CD14-positive monocyte (primary cell): Measurements from ENCODE around the gene CFAP68. TPM values are rescaled to one million over a fixed set of nuclear protein-coding genes. Genes with fewer than 3 reads are reported as not detected.
A peak's percentile ranks its signal among the peaks of the same experiment; 100 is the strongest.
"Not testable (repeated sequence)": the region's sequence is repeated elsewhere in the genome, so short reads cannot be mapped to it uniquely, and the experiment has no call there.

Source experiments
- DNase-seq, 3 donors: peaks; one replicate each; pipeline ENCODE4 v3.0.0-alpha.2; 2011 to 2022
- H2AFZ ChIP-seq: 2 replicates; pipeline ENCODE4 v1.6.0; 2012; ENCODE audit warnings: mild to moderate bottlenecking, low read depth, low read length, inconsistent platforms; ENCODE audit not compliant: insufficient read depth, poor library complexity, severe bottlenecking
- H3K27ac ChIP-seq, 2 donors: 1 replicate in 1 of 2; 2 replicates in 1 of 2; pipeline ENCODE4 v1.5.1; 2012 to 2013; ENCODE audit warnings: low read length in 2 of 2, control low read depth in 1 of 2, inconsistent platforms in 1 of 2, low read depth in 1 of 2, mild to moderate bottlenecking in 1 of 2
- H3K27me3 ChIP-seq, 2 donors: one replicate each; pipeline versions ENCODE4 v1.6.0 to v1.6.1; 2011 to 2013; ENCODE audit warnings: low read length in 2 of 2; ENCODE audit not compliant: control insufficient read depth in 2 of 2, insufficient read depth in 2 of 2
- H3K36me3 ChIP-seq, 2 donors: replicated peaks in 1 of 2; 1 replicate in 1 of 2; 2 replicates in 1 of 2; pipeline versions ENCODE4 v1.5.1 to v1.6.1; 2012 to 2013; ENCODE audit warnings: low read length in 2 of 2, control low read depth in 1 of 2, inconsistent platforms in 1 of 2, mild to moderate bottlenecking in 1 of 2; ENCODE audit not compliant: insufficient read depth in 2 of 2, control insufficient read depth in 1 of 2
- H3K4me1 ChIP-seq, 2 donors: 1 replicate in 1 of 2; 2 replicates in 1 of 2; pipeline versions ENCODE4 v1.5.1 to v1.6.1; 2012 to 2013; ENCODE audit warnings: low read length in 2 of 2, control low read depth in 1 of 2, inconsistent platforms in 1 of 2, mild to moderate bottlenecking in 1 of 2, moderate library complexity in 1 of 2; ENCODE audit not compliant: insufficient read depth in 2 of 2, control insufficient read depth in 1 of 2
- H3K4me2 ChIP-seq: replicated peaks from 2 replicates; pipeline ENCODE3; 2012; ENCODE audit warnings: low read length, moderate library complexity, mild to moderate bottlenecking; ENCODE audit not compliant: poor library complexity, severe bottlenecking; ENCODE audit errors: extremely low read depth
- H3K4me3 ChIP-seq, 3 experiments: fragments of 200-600 bp in 1 of 3; sonication (generic) in 1 of 3; replicated peaks in 1 of 3; 1 replicate in 2 of 3; 2 replicates in 1 of 3; pipeline ENCODE4 v1.5.1; 2011 to 2013; ENCODE audit warnings: low read length in 3 of 3, mild to moderate bottlenecking in 3 of 3, control low read depth in 2 of 3, low read depth in 2 of 3, inconsistent platforms in 1 of 3, moderate library complexity in 1 of 3
- H3K79me2 ChIP-seq: 2 replicates; pipeline ENCODE4 v1.6.0; 2012; ENCODE audit warnings: mild to moderate bottlenecking, control low read depth, inconsistent platforms, low read length, moderate library complexity; ENCODE audit not compliant: insufficient read depth
- H3K9ac ChIP-seq: 2 replicates; pipeline ENCODE4 v1.6.0; 2017; ENCODE audit warnings: low read length, mild to moderate bottlenecking; ENCODE audit not compliant: insufficient read depth, poor library complexity, severe bottlenecking
- H3K9me3 ChIP-seq, 2 donors: replicated peaks in 1 of 2; 1 replicate in 1 of 2; 2 replicates in 1 of 2; pipeline versions ENCODE4 v1.5.1 to v1.6.1; 2012 to 2013; ENCODE audit warnings: low read length in 2 of 2, control low read depth in 1 of 2; ENCODE audit not compliant: control insufficient read depth in 1 of 2, insufficient read depth in 1 of 2
- H4K20me1 ChIP-seq: 2 replicates; pipeline ENCODE4 v1.6.0; 2012; ENCODE audit warnings: mild to moderate bottlenecking, low read length, control low read depth, moderate library complexity; ENCODE audit not compliant: insufficient read depth
- H3K27ac Mint-ChIP-seq, 7 donors: one replicate each; pipeline ENCODE4 v1.8.0; 2020; ENCODE audit warnings: mild to moderate bottlenecking in 7 of 7, mixed read lengths in 7 of 7, moderate library complexity in 6 of 7, inconsistent platforms in 2 of 7
- H3K27me3 Mint-ChIP-seq, 3 donors: one replicate each; pipeline ENCODE4 v1.8.0; 2021 to 2022; ENCODE audit warnings: low read depth in 3 of 3, mild to moderate bottlenecking in 3 of 3, mixed read lengths in 3 of 3, moderate library complexity in 3 of 3, inconsistent platforms in 1 of 3
- H3K36me3 Mint-ChIP-seq, 2 donors: one replicate each; pipeline ENCODE4 v1.8.0; 2020; ENCODE audit warnings: mixed read lengths in 2 of 2, inconsistent platforms in 1 of 2, mild to moderate bottlenecking in 1 of 2
- H3K4me1 Mint-ChIP-seq: one replicate; pipeline ENCODE4 v1.8.0; 2020; ENCODE audit warnings: mild to moderate bottlenecking, mixed read lengths
- H3K4me3 Mint-ChIP-seq, 2 donors: one replicate each; pipeline ENCODE4 v1.8.0; 2020; ENCODE audit warnings: mild to moderate bottlenecking in 2 of 2, mixed read lengths in 2 of 2, moderate library complexity in 1 of 2
- H3K9me3 Mint-ChIP-seq, 7 donors: one replicate each; pipeline ENCODE4 v1.8.0; 2020 to 2022; ENCODE audit warnings: mixed read lengths in 7 of 7, mild to moderate bottlenecking in 6 of 7, moderate library complexity in 6 of 7, inconsistent platforms in 2 of 7
- WGBS: methylation state at CpG from one replicate; pipeline ENCODE4 v1.1.5; 2013; ENCODE audit warnings: missing lambda C conversion rate; ENCODE audit not compliant: insufficient coverage; 5-methylcytosine and 5-hydroxymethylcytosine counted together
- intact Hi-C, 2 donors: fragments of 100-400 bp; cut with micrococcal nuclease; formaldehyde crosslinking; loops; one replicate each; pipeline versions ENCODE4 v1.15.0 to v1.15.1; 2023
- polyA plus RNA-seq, 3 donors: library from polyadenylated mRNA; depleted of rRNA in 1 of 3; unstranded in 2 of 3; stranded (reverse) in 1 of 3; fragments of 300-500 nt in 2 of 3; fragments of >200 nt in 1 of 3; fragmentation: Illumina TruSeq in 2 of 3; gene quantifications; 1 replicate in 2 of 3; 2 replicates in 1 of 3; pipeline ENCODE4 v1.2.3, GENCODE V29; 2012 to 2021
- TF ChIP-seq, protein P1 (sequence below): fragments of 200-600 bp; IDR thresholded peaks from one replicate; pipeline ENCODE4 v1.8.0; 2022; ENCODE audit warnings: antibody characterized with exemption, mild to moderate bottlenecking

The CFAP68 gene
- polyA plus RNA-seq, 3 donors: 3.6 to 5.3 (median 5.0) TPM

DNA sequence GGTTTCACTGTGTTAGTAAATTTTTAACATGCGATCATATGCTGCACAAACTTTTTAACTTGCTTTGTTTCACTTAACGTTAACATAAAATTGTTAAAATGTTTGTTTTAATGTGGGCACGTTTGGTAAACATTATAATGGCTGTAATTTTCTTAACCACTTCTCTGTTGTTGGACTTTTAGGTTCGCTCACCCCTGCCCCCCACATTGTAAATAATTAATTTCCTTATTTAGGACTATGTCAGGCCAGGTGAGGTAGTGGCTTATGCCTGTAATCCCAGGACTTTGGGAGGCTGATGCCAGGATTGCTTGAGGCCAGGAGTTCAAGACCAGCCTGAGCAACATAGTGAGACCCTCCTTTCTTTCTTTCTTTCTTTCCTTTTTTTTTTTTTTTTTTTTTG is 51.1 kb downstream of the CFAP68 start:
- no peaks in the 10 kb centered on the region for H4K20me1 ChIP-seq
- H3K9me3 Mint-ChIP-seq: no peaks in the 10 kb centered on the region
- H3K4me1 ChIP-seq: peaks cover 36 to 48% of the 10 kb centered on the region in 2 donors
- peaks cover 0 to 1% (median 0%) of the 10 kb centered on the region in 3 donors for H3K27me3 Mint-ChIP-seq
- intact Hi-C loops: loop anchor here in 1 of 2 donors (5.0 to 10.0 kb wide), 3 partner anchors 52 to 224 kb away; partner anchors contain the start of gene DLAT
- peaks cover 0 to 4% of the 10 kb centered on the region in 2 donors for H3K36me3 Mint-ChIP-seq
- no peak overlapping the region for H3K4me3 ChIP-seq
- H3K79me2 ChIP-seq: no peaks in the 10 kb centered on the region
- H3K36me3 ChIP-seq: no peaks in the 10 kb centered on the region
- H3K4me1 Mint-ChIP-seq: peaks cover 33% of the 10 kb centered on the region
- no peaks in the 10 kb centered on the region for H3K9me3 ChIP-seq
- DNase-seq: no peak
- H3K27me3 ChIP-seq: no peaks in the 10 kb centered on the region
- no peak overlapping the region for H3K27ac ChIP-seq
- H3K9ac ChIP-seq: no peak overlapping the region
- H3K27ac Mint-ChIP-seq: no peak overlapping the region
- H3K4me3 Mint-ChIP-seq: no peak overlapping the region
- TF ChIP-seq, protein P1, sequence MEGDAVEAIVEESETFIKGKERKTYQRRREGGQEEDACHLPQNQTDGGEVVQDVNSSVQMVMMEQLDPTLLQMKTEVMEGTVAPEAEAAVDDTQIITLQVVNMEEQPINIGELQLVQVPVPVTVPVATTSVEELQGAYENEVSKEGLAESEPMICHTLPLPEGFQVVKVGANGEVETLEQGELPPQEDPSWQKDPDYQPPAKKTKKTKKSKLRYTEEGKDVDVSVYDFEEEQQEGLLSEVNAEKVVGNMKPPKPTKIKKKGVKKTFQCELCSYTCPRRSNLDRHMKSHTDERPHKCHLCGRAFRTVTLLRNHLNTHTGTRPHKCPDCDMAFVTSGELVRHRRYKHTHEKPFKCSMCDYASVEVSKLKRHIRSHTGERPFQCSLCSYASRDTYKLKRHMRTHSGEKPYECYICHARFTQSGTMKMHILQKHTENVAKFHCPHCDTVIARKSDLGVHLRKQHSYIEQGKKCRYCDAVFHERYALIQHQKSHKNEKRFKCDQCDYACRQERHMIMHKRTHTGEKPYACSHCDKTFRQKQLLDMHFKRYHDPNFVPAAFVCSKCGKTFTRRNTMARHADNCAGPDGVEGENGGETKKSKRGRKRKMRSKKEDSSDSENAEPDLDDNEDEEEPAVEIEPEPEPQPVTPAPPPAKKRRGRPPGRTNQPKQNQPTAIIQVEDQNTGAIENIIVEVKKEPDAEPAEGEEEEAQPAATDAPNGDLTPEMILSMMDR: no peak
- H3K4me2 ChIP-seq: no peak overlapping the region
- no CpG with 5 or more reads among the region's 4 CpGs for WGBS
- no peak overlapping the region for H2AFZ ChIP-seq

- no peak overlapping the region for H3K27ac Mint-ChIP-seq
- intact Hi-C loops: loop anchor here in 1 of 2 donors (5.0 to 10.0 kb wide), 3 partner anchors 50 to 222 kb away; partner anchors contain the start of gene DLAT
- no peaks in the 10 kb centered on the region for H4K20me1 ChIP-seq
- peaks cover 0 to 2% (median 1%) of the 10 kb centered on the region in 3 donors for H3K27me3 Mint-ChIP-seq
- peaks cover 0 to 2% of the 10 kb centered on the region in 2 donors for H3K36me3 Mint-ChIP-seq
- H3K4me3 Mint-ChIP-seq: no peak overlapping the region
- DNase-seq: no peak
- no peaks in the 10 kb centered on the region for H3K9me3 Mint-ChIP-seq
- peaks cover 41 to 53% of the 10 kb centered on the region in 2 donors for H3K4me1 ChIP-seq
- no peak overlapping the region for H3K27ac ChIP-seq
- H3K27me3 ChIP-seq: no peaks in the 10 kb centered on the region
- TF ChIP-seq, protein P1: no peak
- WGBS: no CpG with 5 or more reads among the region's 2 CpGs
- no peaks in the 10 kb centered on the region for H3K9me3 ChIP-seq
- peaks cover 36% of the 10 kb centered on the region for H3K4me1 Mint-ChIP-seq
- H3K4me2 ChIP-seq: no peak overlapping the region
- H2AFZ ChIP-seq: no peak overlapping the region
- no peak overlapping the region for H3K4me3 ChIP-seq
- H3K36me3 ChIP-seq: no peaks in the 10 kb centered on the region
- H3K79me2 ChIP-seq: no peaks in the 10 kb centered on the region
- H3K9ac ChIP-seq: no peak overlapping the region
Observed at GRCh38 chr11:111932611-111932950, 53.2 kb downstream of the CFAP68 start.

GRCh38 chr11:111933176-111933575 is 53.8 kb downstream of the CFAP68 start:
- Mint-ChIP-seq H3K27ac (peak overlapping the region in 3 of 7 donors; percentile 30 to 69 (median 35)), H3K4me1 (peaks cover 42% of the 10 kb centered on the region)
- not testable (repeated sequence) for H3K9ac ChIP-seq, H3K9me3 Mint-ChIP-seq, H2AFZ ChIP-seq, H3K36me3 ChIP-seq, H3K9me3 ChIP-seq, H3K4me3 ChIP-seq, H3K27me3 ChIP-seq, H3K79me2 ChIP-seq, H3K27me3 Mint-ChIP-seq, H3K4me3 Mint-ChIP-seq, H4K20me1 ChIP-seq, H3K36me3 Mint-ChIP-seq, DNase-seq, H3K27ac ChIP-seq, H3K4me2 ChIP-seq
- WGBS: 100% methylated on average over 6 of the region's 14 CpGs
- H3K4me1 ChIP-seq: peaks cover 46 to 57% of the 10 kb centered on the region in 2 donors
- intact Hi-C loops: loop anchor here in 1 of 2 donors (5.0 to 10.0 kb wide), 3 partner anchors 49 to 222 kb away; partner anchors contain the start of gene DLAT
